WTC11 (cell line): ENCODE measurements around the gene RNF11. TPM values are rescaled to one million over a fixed set of nuclear protein-coding genes. Genes with fewer than 3 reads are reported as not detected.

Experiments used
- ATAC-seq: fragments of 200-7000 bp; cut with Tn5 transposase; 2 replicates; pipeline ENCODE4 v1.10.0; 2021; ENCODE audit warnings: mild to moderate bottlenecking, moderate library complexity
- CTCF ChIA-PET: fragments of 300-600 bp; sonication (Branson Sonifier 250); formaldehyde crosslinking; loops from one replicate; lab custom pipeline; 2021; ENCODE audit warnings: antibody characterized with exemption; lab: Charles Lee
- POLR2A ChIA-PET: fragments of 350-600 bp; sonication (Branson Sonifier 250); formaldehyde crosslinking; loops from one replicate; lab custom pipeline; 2021; ENCODE audit warnings: antibody characterized with exemption; lab: Charles Lee
- DNase-seq: peaks from one replicate; pipeline ENCODE4 v3.0.0; 2021; ENCODE audit warnings: low spot score
- H3K27ac Mint-ChIP-seq: 2 replicates; pipeline ENCODE4 v1.8.0; 2021; ENCODE audit warnings: mixed read lengths
- H3K27me3 Mint-ChIP-seq: 2 replicates; pipeline ENCODE4 v1.8.0; 2021; ENCODE audit warnings: low read depth, mild to moderate bottlenecking, moderate library complexity, mixed read lengths
- H3K36me3 Mint-ChIP-seq: 2 replicates; pipeline ENCODE4 v1.8.0; 2021; ENCODE audit warnings: mixed read lengths
- H3K4me1 Mint-ChIP-seq: 2 replicates; pipeline ENCODE4 v1.8.0; 2022; ENCODE audit warnings: mixed read lengths
- H3K4me3 Mint-ChIP-seq: 2 replicates; pipeline ENCODE4 v1.8.0; 2021; ENCODE audit warnings: mild to moderate bottlenecking, moderate library complexity, mixed read lengths
- H3K9me3 Mint-ChIP-seq: 2 replicates; pipeline ENCODE4 v1.8.0; 2021; ENCODE audit warnings: mixed read lengths
- ATF1 ChIP-seq: sonication (generic); formaldehyde crosslinking; IDR thresholded peaks from 2 replicates; pipeline ENCODE4 v1.8.1; 2023; ENCODE audit warnings: mild to moderate bottlenecking, moderate library complexity, missing genetic modification reagents
- CREB1 ChIP-seq: sonication (generic); formaldehyde crosslinking; IDR thresholded peaks from 2 replicates; pipeline ENCODE4 v1.8.0; 2023; ENCODE audit warnings: mild to moderate bottlenecking, missing genetic modification reagents
- EMX1 ChIP-seq: fragments of 250-450 bp; sonication (Bioruptor Pico); IDR thresholded peaks from 2 replicates; pipeline ENCODE4 v1.8.0; 2021; ENCODE audit warnings: mild to moderate bottlenecking
- FOXP1 ChIP-seq: sonication (generic); formaldehyde crosslinking; IDR thresholded peaks from 2 replicates; pipeline ENCODE4 v1.8.0; 2022; ENCODE audit warnings: missing genetic modification reagents, mild to moderate bottlenecking, moderate library complexity, borderline replicate concordance
- GABPB1 ChIP-seq: sonication (generic); formaldehyde crosslinking; IDR thresholded peaks from 2 replicates; pipeline ENCODE4 v1.8.1; 2023; ENCODE audit warnings: mild to moderate bottlenecking, missing genetic modification reagents
- GRHL2 ChIP-seq: fragments of 250-450 bp; sonication (Bioruptor Pico); IDR thresholded peaks from 2 replicates; pipeline ENCODE4 v1.8.0; 2022; ENCODE audit warnings: mild to moderate bottlenecking, moderate library complexity; ENCODE audit not compliant: insufficient replicate concordance, severe bottlenecking
- KAT7 ChIP-seq: sonication (generic); formaldehyde crosslinking; IDR thresholded peaks from 2 replicates; pipeline ENCODE4 v1.8.1; 2023; ENCODE audit warnings: missing genetic modification reagents, mild to moderate bottlenecking, borderline replicate concordance
- NFE2L1 ChIP-seq: sonication (generic); formaldehyde crosslinking; IDR thresholded peaks from 2 replicates; pipeline ENCODE4 v1.8.1; 2023; ENCODE audit warnings: missing genetic modification reagents
- RORB ChIP-seq: fragments of 250-450 bp; sonication (Bioruptor Pico); IDR thresholded peaks from 2 replicates; pipeline ENCODE4 v1.9.0; 2021; ENCODE audit warnings: mild to moderate bottlenecking
- SOX15 ChIP-seq: fragments of 250-450 bp; sonication (Bioruptor Pico); IDR thresholded peaks from 2 replicates; pipeline ENCODE4 v1.9.0; 2021; ENCODE audit warnings: mild to moderate bottlenecking
- ZBTB21 ChIP-seq: sonication (generic); formaldehyde crosslinking; IDR thresholded peaks from 2 replicates; pipeline ENCODE4 v1.8.1; 2023; ENCODE audit warnings: mild to moderate bottlenecking, missing genetic modification reagents, borderline replicate concordance
- ZNF138 ChIP-seq: sonication (generic); formaldehyde crosslinking; conservative IDR thresholded peaks from 2 replicates; pipeline ENCODE4 v1.8.1; 2022; ENCODE audit warnings: mild to moderate bottlenecking, moderate library complexity, missing genetic modification reagents
- total RNA-seq: library from RNA; stranded (reverse); gene quantifications from 3 replicates; pipeline ENCODE4 v1.2.3, GENCODE V29; 2021
- TF ChIP-seq, protein P1 (sequence below): fragments of 250-450 bp; sonication (Bioruptor Pico); IDR thresholded peaks from 2 replicates; pipeline ENCODE4 v1.9.0; 2021; ENCODE audit warnings: mild to moderate bottlenecking
- TF ChIP-seq, protein P2 (sequence below): fragments of 250-450 bp; sonication (Bioruptor Pico); IDR thresholded peaks from 2 replicates; pipeline ENCODE4 v1.8.0; 2021; ENCODE audit warnings: mild to moderate bottlenecking
- TF ChIP-seq, protein P3 (sequence below): sonication (generic); formaldehyde crosslinking; IDR thresholded peaks from 2 replicates; pipeline ENCODE4 v1.8.1; 2022; ENCODE audit warnings: mild to moderate bottlenecking, missing genetic modification reagents, moderate library complexity, borderline replicate concordance
- TF ChIP-seq, protein P4 (sequence below): fragments of 250-450 bp; sonication (Bioruptor Pico); IDR thresholded peaks from 2 replicates; pipeline ENCODE4 v1.9.0; 2021; ENCODE audit warnings: mild to moderate bottlenecking
- TF ChIP-seq, protein P5 (sequence below): sonication (generic); formaldehyde crosslinking; IDR thresholded peaks from 2 replicates; pipeline ENCODE4 v1.8.1; 2023; ENCODE audit warnings: mild to moderate bottlenecking, missing genetic modification reagents
- TF ChIP-seq, protein P6 (sequence below): fragments of 250-450 bp; sonication (Bioruptor Pico); IDR thresholded peaks from 2 replicates; pipeline ENCODE4 v1.9.0; 2021; ENCODE audit warnings: moderate library complexity, mild to moderate bottlenecking, inconsistent platforms, borderline replicate concordance
- TF ChIP-seq, protein P7 (sequence below): sonication (generic); formaldehyde crosslinking; IDR thresholded peaks from 2 replicates; pipeline ENCODE4 v1.8.1; 2022; ENCODE audit warnings: missing genetic modification reagents, borderline replicate concordance
- TF ChIP-seq, protein P8 (sequence below): fragments of 250-450 bp; sonication (Bioruptor Pico); conservative IDR thresholded peaks from 2 replicates; pipeline ENCODE4 v1.9.0; 2021; ENCODE audit warnings: mild to moderate bottlenecking

RNF11 gene
- total RNA-seq, 1 experiment from 2014 or later = 46.1 TPM

DNA sequence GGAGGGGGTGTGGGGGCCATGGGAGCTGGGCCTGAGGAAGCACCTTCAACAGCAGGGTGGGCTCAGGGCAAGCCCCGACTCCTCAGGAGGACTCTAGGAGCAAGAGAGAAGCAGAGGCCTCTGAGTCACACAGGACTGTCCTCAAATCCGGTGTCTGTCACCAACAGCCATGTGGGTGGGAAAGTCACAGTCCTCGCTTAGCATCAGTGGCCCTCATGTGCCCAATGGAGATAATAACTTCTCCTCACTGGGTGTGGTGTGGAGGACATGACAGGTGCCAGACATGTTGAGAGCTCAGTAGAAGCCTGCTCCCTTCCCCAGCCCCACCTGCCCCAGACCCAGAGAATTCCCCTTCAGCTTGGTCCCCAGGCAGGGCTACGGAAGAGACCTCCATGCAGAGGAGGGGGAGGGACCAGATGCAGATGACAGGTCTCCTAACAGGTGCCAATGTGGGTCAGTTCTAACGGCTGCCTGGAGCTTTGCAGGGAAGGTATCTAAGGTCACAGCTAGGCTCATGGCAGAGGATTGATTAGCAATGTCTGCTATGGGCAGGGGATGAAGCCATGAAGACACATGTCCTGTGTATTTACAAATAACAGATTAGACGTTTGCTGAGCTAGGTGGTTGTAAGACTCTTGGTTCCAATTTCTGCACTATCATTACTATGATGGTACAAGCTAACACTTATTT, 64.1 kb downstream of the RNF11 start (continued):
- TF ChIP-seq, protein P1, sequence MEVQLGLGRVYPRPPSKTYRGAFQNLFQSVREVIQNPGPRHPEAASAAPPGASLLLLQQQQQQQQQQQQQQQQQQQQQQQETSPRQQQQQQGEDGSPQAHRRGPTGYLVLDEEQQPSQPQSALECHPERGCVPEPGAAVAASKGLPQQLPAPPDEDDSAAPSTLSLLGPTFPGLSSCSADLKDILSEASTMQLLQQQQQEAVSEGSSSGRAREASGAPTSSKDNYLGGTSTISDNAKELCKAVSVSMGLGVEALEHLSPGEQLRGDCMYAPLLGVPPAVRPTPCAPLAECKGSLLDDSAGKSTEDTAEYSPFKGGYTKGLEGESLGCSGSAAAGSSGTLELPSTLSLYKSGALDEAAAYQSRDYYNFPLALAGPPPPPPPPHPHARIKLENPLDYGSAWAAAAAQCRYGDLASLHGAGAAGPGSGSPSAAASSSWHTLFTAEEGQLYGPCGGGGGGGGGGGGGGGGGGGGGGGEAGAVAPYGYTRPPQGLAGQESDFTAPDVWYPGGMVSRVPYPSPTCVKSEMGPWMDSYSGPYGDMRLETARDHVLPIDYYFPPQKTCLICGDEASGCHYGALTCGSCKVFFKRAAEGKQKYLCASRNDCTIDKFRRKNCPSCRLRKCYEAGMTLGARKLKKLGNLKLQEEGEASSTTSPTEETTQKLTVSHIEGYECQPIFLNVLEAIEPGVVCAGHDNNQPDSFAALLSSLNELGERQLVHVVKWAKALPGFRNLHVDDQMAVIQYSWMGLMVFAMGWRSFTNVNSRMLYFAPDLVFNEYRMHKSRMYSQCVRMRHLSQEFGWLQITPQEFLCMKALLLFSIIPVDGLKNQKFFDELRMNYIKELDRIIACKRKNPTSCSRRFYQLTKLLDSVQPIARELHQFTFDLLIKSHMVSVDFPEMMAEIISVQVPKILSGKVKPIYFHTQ (CRISPR knock-in tag) = no peak
- no peak for TF ChIP-seq ZBTB21 (CRISPR knock-in tag)
- TF ChIP-seq, protein P2, sequence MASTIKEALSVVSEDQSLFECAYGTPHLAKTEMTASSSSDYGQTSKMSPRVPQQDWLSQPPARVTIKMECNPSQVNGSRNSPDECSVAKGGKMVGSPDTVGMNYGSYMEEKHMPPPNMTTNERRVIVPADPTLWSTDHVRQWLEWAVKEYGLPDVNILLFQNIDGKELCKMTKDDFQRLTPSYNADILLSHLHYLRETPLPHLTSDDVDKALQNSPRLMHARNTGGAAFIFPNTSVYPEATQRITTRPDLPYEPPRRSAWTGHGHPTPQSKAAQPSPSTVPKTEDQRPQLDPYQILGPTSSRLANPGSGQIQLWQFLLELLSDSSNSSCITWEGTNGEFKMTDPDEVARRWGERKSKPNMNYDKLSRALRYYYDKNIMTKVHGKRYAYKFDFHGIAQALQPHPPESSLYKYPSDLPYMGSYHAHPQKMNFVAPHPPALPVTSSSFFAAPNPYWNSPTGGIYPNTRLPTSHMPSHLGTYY (CRISPR knock-in tag) = no peak

DNA sequence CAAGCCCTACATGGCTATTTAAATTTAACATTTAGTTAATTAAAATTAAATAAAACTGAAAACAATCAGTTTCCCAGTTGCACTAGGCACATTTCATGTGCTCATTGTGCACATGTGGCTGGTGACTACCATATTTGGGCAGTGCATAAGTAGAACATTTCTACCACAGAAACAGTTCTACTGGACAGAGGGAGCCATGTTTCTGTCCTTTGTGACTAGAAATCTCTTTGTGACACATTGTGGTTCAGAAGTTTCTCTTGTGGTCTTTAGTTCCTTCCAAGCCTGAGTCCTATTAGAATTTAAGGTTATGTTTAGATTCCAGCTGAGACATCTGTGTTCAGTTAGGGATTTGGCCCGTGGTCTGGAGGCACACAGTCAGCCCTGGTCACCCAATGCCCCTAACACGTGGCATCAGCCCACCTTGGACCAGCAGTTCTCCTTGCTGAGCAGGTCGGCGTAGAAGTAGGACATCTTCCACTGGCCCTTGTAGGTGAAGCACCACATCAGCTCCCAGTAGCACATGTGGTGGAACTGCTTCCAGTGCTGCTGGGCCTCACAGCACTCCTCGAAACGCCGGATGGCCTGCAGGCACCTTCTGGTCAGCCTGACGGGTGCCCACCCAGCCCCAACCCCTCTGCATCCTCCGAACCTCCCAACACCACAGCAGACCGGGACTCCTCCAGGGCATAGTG, 65.2 kb downstream of the RNF11 start:
- ATAC-seq (no peak), DNase-seq (no peak)
- no peak overlapping the region for H3K27ac Mint-ChIP-seq
- no peak overlapping the region for H3K4me3 Mint-ChIP-seq
- peaks cover 9% of the 10 kb centered on the region; the same call in 1 of the 2 replicates for H3K9me3 Mint-ChIP-seq
- CTCF ChIA-PET = interaction anchor here (0.5 kb wide), 1 partner anchor 18 kb away, joined by 3 read pairs; no protein-coding TSS in a partner anchor
- H3K27me3 Mint-ChIP-seq = peaks cover 13% of the 10 kb centered on the region
- no peak for TF ChIP-seq NFE2L1
- TF ChIP-seq, protein P3, sequence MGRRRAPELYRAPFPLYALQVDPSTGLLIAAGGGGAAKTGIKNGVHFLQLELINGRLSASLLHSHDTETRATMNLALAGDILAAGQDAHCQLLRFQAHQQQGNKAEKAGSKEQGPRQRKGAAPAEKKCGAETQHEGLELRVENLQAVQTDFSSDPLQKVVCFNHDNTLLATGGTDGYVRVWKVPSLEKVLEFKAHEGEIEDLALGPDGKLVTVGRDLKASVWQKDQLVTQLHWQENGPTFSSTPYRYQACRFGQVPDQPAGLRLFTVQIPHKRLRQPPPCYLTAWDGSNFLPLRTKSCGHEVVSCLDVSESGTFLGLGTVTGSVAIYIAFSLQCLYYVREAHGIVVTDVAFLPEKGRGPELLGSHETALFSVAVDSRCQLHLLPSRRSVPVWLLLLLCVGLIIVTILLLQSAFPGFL (CRISPR knock-in tag) = no peak
- no peak for TF ChIP-seq GRHL2 (CRISPR knock-in tag)
- TF ChIP-seq, protein P4, sequence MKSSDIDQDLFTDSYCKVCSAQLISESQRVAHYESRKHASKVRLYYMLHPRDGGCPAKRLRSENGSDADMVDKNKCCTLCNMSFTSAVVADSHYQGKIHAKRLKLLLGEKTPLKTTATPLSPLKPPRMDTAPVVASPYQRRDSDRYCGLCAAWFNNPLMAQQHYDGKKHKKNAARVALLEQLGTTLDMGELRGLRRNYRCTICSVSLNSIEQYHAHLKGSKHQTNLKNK (CRISPR knock-in tag) = no peak
- no peak for TF ChIP-seq CREB1 (CRISPR knock-in tag)
- TF ChIP-seq RORB (CRISPR knock-in tag) = no peak
- TF ChIP-seq FOXP1 (CRISPR knock-in tag) = no peak
- TF ChIP-seq, protein P5, sequence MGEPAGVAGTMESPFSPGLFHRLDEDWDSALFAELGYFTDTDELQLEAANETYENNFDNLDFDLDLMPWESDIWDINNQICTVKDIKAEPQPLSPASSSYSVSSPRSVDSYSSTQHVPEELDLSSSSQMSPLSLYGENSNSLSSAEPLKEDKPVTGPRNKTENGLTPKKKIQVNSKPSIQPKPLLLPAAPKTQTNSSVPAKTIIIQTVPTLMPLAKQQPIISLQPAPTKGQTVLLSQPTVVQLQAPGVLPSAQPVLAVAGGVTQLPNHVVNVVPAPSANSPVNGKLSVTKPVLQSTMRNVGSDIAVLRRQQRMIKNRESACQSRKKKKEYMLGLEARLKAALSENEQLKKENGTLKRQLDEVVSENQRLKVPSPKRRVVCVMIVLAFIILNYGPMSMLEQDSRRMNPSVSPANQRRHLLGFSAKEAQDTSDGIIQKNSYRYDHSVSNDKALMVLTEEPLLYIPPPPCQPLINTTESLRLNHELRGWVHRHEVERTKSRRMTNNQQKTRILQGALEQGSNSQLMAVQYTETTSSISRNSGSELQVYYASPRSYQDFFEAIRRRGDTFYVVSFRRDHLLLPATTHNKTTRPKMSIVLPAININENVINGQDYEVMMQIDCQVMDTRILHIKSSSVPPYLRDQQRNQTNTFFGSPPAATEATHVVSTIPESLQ = no peak
- TF ChIP-seq, protein P6, sequence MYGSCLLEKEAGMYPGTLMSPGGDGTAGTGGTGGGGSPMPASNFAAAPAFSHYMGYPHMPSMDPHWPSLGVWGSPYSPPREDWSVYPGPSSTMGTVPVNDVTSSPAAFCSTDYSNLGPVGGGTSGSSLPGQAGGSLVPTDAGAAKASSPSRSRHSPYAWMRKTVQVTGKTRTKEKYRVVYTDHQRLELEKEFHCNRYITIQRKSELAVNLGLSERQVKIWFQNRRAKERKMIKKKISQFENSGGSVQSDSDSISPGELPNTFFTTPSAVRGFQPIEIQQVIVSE = no peak
- TF ChIP-seq, protein P7, sequence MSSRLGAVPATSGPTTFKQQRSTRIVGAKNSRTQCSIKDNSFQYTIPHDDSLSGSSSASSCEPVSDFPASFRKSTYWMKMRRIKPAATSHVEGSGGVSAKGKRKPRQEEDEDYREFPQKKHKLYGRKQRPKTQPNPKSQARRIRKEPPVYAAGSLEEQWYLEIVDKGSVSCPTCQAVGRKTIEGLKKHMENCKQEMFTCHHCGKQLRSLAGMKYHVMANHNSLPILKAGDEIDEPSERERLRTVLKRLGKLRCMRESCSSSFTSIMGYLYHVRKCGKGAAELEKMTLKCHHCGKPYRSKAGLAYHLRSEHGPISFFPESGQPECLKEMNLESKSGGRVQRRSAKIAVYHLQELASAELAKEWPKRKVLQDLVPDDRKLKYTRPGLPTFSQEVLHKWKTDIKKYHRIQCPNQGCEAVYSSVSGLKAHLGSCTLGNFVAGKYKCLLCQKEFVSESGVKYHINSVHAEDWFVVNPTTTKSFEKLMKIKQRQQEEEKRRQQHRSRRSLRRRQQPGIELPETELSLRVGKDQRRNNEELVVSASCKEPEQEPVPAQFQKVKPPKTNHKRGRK (CRISPR knock-in tag) = no peak
- TF ChIP-seq, protein P8, sequence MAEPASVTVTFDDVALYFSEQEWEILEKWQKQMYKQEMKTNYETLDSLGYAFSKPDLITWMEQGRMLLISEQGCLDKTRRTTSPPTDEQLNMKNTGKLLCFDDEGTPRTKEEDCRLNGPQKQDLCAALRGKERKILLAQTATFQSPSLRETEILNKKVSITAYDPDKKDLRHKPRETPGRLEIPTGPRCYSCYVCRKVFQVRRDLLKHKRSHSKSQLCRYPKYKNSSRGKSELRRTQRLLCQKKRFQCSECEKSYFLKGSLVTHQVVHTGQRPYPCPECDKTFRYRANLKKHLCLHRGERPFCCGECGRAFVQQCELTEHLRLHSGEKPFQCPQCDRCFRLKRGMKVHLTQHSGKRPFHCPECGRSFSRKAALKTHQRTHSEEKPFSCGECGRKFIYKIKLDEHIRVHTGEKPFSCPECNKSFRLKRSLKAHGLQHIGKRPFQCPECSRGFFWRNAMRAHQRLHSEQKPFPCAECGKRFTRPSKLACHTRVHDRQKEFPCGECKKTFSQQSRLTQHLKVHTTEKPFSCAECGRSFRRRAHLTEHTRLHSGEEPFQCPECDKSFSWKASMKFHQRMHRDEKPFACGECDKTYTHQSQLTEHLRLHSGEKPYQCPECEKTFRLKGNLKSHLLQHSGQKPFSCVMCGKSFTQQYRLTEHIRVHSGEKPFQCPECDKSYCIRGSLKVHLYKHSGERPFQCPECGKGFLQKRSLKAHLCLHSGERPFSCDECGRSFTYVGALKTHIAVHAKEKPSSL (CRISPR knock-in tag) = no peak
- no peak for TF ChIP-seq EMX1 (CRISPR knock-in tag)
- TF ChIP-seq SOX15 (CRISPR knock-in tag) = no peak
- TF ChIP-seq GABPB1 = no peak
- TF ChIP-seq ZNF138 (CRISPR knock-in tag) = no peak
- TF ChIP-seq ATF1 (CRISPR knock-in tag) = no peak
- TF ChIP-seq KAT7 (CRISPR knock-in tag) = no peak
- H3K36me3 Mint-ChIP-seq = 0 out of 2 replicates have a peak, but pooled peaks cover 2% of the 10 kb centered on the region
- peaks cover 13% of the 10 kb centered on the region for H3K4me1 Mint-ChIP-seq
- POLR2A ChIA-PET = no interaction called here
